ENCODE measurements around the gene SDR39U1.

Gene SDR39U1

GRCh38 chr14:24399447-24399822, 43.1 kb downstream of the SDR39U1 start (continued):
- TF ChIP-seq PRDM1 (tag by site-specific recombination; IDR thresholded peaks at IDR 0.05), result no peak
- TF ChIP-seq, protein P1, sequence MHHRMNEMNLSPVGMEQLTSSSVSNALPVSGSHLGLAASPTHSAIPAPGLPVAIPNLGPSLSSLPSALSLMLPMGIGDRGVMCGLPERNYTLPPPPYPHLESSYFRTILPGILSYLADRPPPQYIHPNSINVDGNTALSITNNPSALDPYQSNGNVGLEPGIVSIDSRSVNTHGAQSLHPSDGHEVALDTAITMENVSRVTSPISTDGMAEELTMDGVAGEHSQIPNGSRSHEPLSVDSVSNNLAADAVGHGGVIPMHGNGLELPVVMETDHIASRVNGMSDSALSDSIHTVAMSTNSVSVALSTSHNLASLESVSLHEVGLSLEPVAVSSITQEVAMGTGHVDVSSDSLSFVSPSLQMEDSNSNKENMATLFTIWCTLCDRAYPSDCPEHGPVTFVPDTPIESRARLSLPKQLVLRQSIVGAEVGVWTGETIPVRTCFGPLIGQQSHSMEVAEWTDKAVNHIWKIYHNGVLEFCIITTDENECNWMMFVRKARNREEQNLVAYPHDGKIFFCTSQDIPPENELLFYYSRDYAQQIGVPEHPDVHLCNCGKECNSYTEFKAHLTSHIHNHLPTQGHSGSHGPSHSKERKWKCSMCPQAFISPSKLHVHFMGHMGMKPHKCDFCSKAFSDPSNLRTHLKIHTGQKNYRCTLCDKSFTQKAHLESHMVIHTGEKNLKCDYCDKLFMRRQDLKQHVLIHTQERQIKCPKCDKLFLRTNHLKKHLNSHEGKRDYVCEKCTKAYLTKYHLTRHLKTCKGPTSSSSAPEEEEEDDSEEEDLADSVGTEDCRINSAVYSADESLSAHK (tag by site-specific recombination; IDR thresholded peaks at IDR 0.05), result no peak
- TF ChIP-seq KLF10 (tag by site-specific recombination; IDR thresholded peaks at IDR 0.05), result no peak
- no peak for TF ChIP-seq ZSCAN30 (tag by site-specific recombination; IDR thresholded peaks at IDR 0.05)
- peak; percentile 83 for TF ChIP-seq ZNF600 (tag by site-specific recombination; IDR thresholded peaks at IDR 0.05)
- no peak; the same call in 1 of the 2 replicates for TF ChIP-seq PATZ1 (tag by site-specific recombination; IDR thresholded peaks at IDR 0.05)

GRCh38 chr14:24398653-24399446, 43.7 kb downstream of the SDR39U1 start, which contains the start of gene NYNRIN:
Gene NYNRIN, plus strand, starts transcription at chr14:24399003. Its CDS starts 244 bp downstream, at chr14:24399247.
- Histone ChIP-seq H3K27ac (ENCODE audit: extremely low read depth, low read depth, low read length) (peak within 1 kb of the TSS; percentile 69), H3K9me3 (ENCODE audit: control insufficient read depth, insufficient read depth, low read depth, low read length) (no peaks in the 10 kb centered on the region), H3K4me1 (ENCODE audit: control insufficient read depth, insufficient read depth, low read length) (peaks cover 18% of the 10 kb centered on the region; the same call in 1 of the 2 replicates), H3K36me3 (ENCODE audit: control insufficient read depth in 2 of 2, insufficient read depth in 1 of 2, low read length in 2 of 2) (no peaks in the 10 kb centered on the region), H3K4me3 (ENCODE audit: low read depth, low read length) (peak within 1 kb of the TSS; percentile 43)
- ChIA-PET POLR2A (interaction anchor here (0.9 to 1.6 kb wide), 4 partner anchors 21 to 33 kb away, joined by 3 to 10 read pairs (median 6); partner anchors contain the start of genes CBLN3 and KHNYN), CTCF (interaction anchor here (0.6 to 0.9 kb wide), 4 partner anchors 13 to 211 kb away, joined by 3 to 4 read pairs (median 3); no protein-coding TSS in a partner anchor)
- TF ChIP-seq ZNF341 (tag by site-specific recombination; IDR thresholded peaks at IDR 0.05; ENCODE audit: low read depth), result peak; percentile 16; the same call in 1 of the 2 replicates
- no peak for TF ChIP-seq ZNF24 (tag by site-specific recombination; IDR thresholded peaks at IDR 0.05)
- TF ChIP-seq ZNF354C (tag by site-specific recombination; IDR thresholded peaks at IDR 0.05; ENCODE audit: borderline replicate concordance, low read depth), result no peak
- peak; percentile 77 for TF ChIP-seq SP2 (tag by site-specific recombination; IDR thresholded peaks at IDR 0.05)
- TF ChIP-seq ZNF16 (tag by site-specific recombination; IDR thresholded peaks at IDR 0.05; ENCODE audit: low read depth), result no peak
- no peak for TF ChIP-seq SP7 (tag by site-specific recombination; IDR thresholded peaks at IDR 0.05)
- no peak for TF ChIP-seq ZNF610 (tag by site-specific recombination; IDR thresholded peaks at IDR 0.05; ENCODE audit: borderline replicate concordance)
- TF ChIP-seq ZNF596 (tag by site-specific recombination; IDR thresholded peaks at IDR 0.05), result no peak
- no peak for TF ChIP-seq ZNF169 (tag by site-specific recombination; IDR thresholded peaks at IDR 0.05)
- no peak for TF ChIP-seq KLF16 (tag by site-specific recombination; IDR thresholded peaks at IDR 0.05)
- TF ChIP-seq, protein P2, sequence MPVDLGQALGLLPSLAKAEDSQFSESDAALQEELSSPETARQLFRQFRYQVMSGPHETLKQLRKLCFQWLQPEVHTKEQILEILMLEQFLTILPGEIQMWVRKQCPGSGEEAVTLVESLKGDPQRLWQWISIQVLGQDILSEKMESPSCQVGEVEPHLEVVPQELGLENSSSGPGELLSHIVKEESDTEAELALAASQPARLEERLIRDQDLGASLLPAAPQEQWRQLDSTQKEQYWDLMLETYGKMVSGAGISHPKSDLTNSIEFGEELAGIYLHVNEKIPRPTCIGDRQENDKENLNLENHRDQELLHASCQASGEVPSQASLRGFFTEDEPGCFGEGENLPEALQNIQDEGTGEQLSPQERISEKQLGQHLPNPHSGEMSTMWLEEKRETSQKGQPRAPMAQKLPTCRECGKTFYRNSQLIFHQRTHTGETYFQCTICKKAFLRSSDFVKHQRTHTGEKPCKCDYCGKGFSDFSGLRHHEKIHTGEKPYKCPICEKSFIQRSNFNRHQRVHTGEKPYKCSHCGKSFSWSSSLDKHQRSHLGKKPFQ (tag by site-specific recombination; IDR thresholded peaks at IDR 0.05), result no peak
- peak; percentile 40; the same call in 1 of the 2 replicates for TF ChIP-seq ZBTB8A (tag by site-specific recombination; IDR thresholded peaks at IDR 0.05)
- no peak for TF ChIP-seq ZNF677 (tag by site-specific recombination; IDR thresholded peaks at IDR 0.05)
- TF ChIP-seq ZBTB21 (tag by site-specific recombination; IDR thresholded peaks at IDR 0.05), result no peak
- TF ChIP-seq BCL11B (tag by site-specific recombination; IDR thresholded peaks at IDR 0.05; ENCODE audit: low read depth), result no peak
- no peak for TF ChIP-seq ZNF311 (tag by site-specific recombination; IDR thresholded peaks at IDR 0.05; ENCODE audit: borderline replicate concordance)
- TF ChIP-seq, protein P3, sequence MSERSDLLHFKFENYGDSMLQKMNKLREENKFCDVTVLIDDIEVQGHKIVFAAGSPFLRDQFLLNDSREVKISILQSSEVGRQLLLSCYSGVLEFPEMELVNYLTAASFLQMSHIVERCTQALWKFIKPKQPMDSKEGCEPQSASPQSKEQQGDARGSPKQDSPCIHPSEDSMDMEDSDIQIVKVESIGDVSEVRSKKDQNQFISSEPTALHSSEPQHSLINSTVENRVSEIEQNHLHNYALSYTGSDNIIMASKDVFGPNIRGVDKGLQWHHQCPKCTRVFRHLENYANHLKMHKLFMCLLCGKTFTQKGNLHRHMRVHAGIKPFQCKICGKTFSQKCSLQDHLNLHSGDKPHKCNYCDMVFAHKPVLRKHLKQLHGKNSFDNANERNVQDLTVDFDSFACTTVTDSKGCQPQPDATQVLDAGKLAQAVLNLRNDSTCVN (tag by site-specific recombination; optimal IDR thresholded peaks at IDR 0.05), result peak; percentile 52
- no peak for TF ChIP-seq OVOL3 (tag by site-specific recombination; IDR thresholded peaks at IDR 0.05)
- no peak for TF ChIP-seq ZBTB7A (tag by site-specific recombination; IDR thresholded peaks at IDR 0.05; ENCODE audit: low read depth)
- no peak for TF ChIP-seq ZNF324 (tag by site-specific recombination; IDR thresholded peaks at IDR 0.05)
- TF ChIP-seq REPIN1 (tag by site-specific recombination; IDR thresholded peaks at IDR 0.05; ENCODE audit: low read depth), result no peak
- TF ChIP-seq ZNF544 (tag by site-specific recombination; IDR thresholded peaks at IDR 0.05), result no peak
